ENCODE measurements around the gene SPATS2. TPM values are rescaled to one million over a fixed set of nuclear protein-coding genes. Genes with fewer than 3 reads are reported as not detected.

Gene SPATS2
- polyA plus RNA-seq, 1 of the 3 experiments (the other 2 are of a cell fraction), result 72.9 TPM

GRCh38 chr12:49349266-49349665, 18.0 kb upstream of the SPATS2 start:
- Histone ChIP-seq H3K9ac (no peak overlapping the region), H3K4me2 (no peak overlapping the region), H3K9me3 (no peaks in the 10 kb centered on the region), H2AFZ (ENCODE audit: low read depth) (no peak overlapping the region), H3K79me2 (ENCODE audit: insufficient read depth) (no peaks in the 10 kb centered on the region), H4K20me1 (ENCODE audit: insufficient read depth) (no peaks in the 10 kb centered on the region), H3K27me3 (ENCODE audit: insufficient read depth) (peaks cover 5% of the 10 kb centered on the region; the same call in 1 of the 2 replicates), H3K9me2 (no peaks in the 10 kb centered on the region), H3F3A (replicated peaks; ENCODE audit: insufficient read depth) (peaks cover 5% of the 10 kb centered on the region), H3K4me1 (ENCODE audit: control insufficient read depth in 1 of 2, insufficient read depth in 2 of 2, low read depth in 1 of 2, low read length in 1 of 2) (peaks cover 15 to 27% of the 10 kb centered on the region in 2 experiments; a peak in 2 of 4 replicates), H3K27ac (ENCODE audit: low read depth in 2 of 2, low read length in 1 of 2) (no peak overlapping the region), H3K36me3 (replicated peaks in 1 of 2; ENCODE audit: control insufficient read depth in 1 of 2, insufficient read depth in 2 of 2, low read length in 1 of 2) (no peaks in the 10 kb centered on the region), H3K4me3 (ENCODE audit: low read depth in 2 of 2, low read length in 1 of 2) (no peak overlapping the region)
- TF ChIP-seq RAD21 (IDR thresholded peaks at IDR 0.05; ENCODE audit: low read length), result no peak
- no peak for TF ChIP-seq CHD2 (IDR thresholded peaks at IDR 0.05; ENCODE audit: low read length, partially characterized antibody)
- TF ChIP-seq, protein P1, sequence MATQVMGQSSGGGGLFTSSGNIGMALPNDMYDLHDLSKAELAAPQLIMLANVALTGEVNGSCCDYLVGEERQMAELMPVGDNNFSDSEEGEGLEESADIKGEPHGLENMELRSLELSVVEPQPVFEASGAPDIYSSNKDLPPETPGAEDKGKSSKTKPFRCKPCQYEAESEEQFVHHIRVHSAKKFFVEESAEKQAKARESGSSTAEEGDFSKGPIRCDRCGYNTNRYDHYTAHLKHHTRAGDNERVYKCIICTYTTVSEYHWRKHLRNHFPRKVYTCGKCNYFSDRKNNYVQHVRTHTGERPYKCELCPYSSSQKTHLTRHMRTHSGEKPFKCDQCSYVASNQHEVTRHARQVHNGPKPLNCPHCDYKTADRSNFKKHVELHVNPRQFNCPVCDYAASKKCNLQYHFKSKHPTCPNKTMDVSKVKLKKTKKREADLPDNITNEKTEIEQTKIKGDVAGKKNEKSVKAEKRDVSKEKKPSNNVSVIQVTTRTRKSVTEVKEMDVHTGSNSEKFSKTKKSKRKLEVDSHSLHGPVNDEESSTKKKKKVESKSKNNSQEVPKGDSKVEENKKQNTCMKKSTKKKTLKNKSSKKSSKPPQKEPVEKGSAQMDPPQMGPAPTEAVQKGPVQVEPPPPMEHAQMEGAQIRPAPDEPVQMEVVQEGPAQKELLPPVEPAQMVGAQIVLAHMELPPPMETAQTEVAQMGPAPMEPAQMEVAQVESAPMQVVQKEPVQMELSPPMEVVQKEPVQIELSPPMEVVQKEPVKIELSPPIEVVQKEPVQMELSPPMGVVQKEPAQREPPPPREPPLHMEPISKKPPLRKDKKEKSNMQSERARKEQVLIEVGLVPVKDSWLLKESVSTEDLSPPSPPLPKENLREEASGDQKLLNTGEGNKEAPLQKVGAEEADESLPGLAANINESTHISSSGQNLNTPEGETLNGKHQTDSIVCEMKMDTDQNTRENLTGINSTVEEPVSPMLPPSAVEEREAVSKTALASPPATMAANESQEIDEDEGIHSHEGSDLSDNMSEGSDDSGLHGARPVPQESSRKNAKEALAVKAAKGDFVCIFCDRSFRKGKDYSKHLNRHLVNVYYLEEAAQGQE (IDR thresholded peaks at IDR 0.05; ENCODE audit: low read depth, low read length), result no peak
- no peak for TF ChIP-seq FOXM1 (IDR thresholded peaks at IDR 0.05; ENCODE audit: low read depth)
- no peak for TF ChIP-seq GATA2 (CRISPR knock-in tag; IDR thresholded peaks at IDR 0.05)
- no peak for TF ChIP-seq NRF1 (IDR thresholded peaks at IDR 0.05; ENCODE audit: low read depth, low read length)
- no peak for TF ChIP-seq PBX3 (IDR thresholded peaks at IDR 0.05)
- TF ChIP-seq EP300 (IDR thresholded peaks at IDR 0.05; ENCODE audit: borderline replicate concordance in 1 of 2, low read depth in 1 of 2, low read length in 1 of 2), result no peak
- TF ChIP-seq RCOR1 (IDR thresholded peaks at IDR 0.05; ENCODE audit: low read length), result no peak
- TF ChIP-seq, protein P2, sequence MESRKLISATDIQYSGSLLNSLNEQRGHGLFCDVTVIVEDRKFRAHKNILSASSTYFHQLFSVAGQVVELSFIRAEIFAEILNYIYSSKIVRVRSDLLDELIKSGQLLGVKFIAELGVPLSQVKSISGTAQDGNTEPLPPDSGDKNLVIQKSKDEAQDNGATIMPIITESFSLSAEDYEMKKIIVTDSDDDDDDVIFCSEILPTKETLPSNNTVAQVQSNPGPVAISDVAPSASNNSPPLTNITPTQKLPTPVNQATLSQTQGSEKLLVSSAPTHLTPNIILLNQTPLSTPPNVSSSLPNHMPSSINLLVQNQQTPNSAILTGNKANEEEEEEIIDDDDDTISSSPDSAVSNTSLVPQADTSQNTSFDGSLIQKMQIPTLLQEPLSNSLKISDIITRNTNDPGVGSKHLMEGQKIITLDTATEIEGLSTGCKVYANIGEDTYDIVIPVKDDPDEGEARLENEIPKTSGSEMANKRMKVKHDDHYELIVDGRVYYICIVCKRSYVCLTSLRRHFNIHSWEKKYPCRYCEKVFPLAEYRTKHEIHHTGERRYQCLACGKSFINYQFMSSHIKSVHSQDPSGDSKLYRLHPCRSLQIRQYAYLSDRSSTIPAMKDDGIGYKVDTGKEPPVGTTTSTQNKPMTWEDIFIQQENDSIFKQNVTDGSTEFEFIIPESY (IDR thresholded peaks at IDR 0.05; ENCODE audit: borderline replicate concordance, low read depth), result no peak
- no peak for TF ChIP-seq FOXJ3 (CRISPR knock-in tag; IDR thresholded peaks at IDR 0.05)
- no peak for TF ChIP-seq USF2 (IDR thresholded peaks at IDR 0.05; ENCODE audit: borderline replicate concordance, low read depth, low read length)
- TF ChIP-seq ELF1 (IDR thresholded peaks at IDR 0.05), result no peak
- no peak for TF ChIP-seq TCF12 (IDR thresholded peaks at IDR 0.05)
- POLR2A ChIA-PET, result no interaction called here
- no peak for DNase-seq
- CTCF ChIA-PET, result interaction anchor here (1.4 to 10.6 kb wide), 8 partner anchors 10 to 233 kb away, joined by 3 to 256 read pairs (median 44); partner anchors contain the start of genes C1QL4 and PRPH
- 98% methylated on average over 10 of the region's 11 CpGs for WGBS (ENCODE audit: low lambda C conversion rate)
